Measurements from ENCODE around the gene FOXJ1.

The FOXJ1 gene

GRCh38 chr17:76122431-76123190 is 18.4 kb downstream of the FOXJ1 start:
- no peak for DNase-seq

GRCh38 chr17:76121932-76122430 is 19.1 kb downstream of the FOXJ1 start:
- no peak for DNase-seq

- DNase-seq, result no peak
Measured at GRCh38 chr17:76120658-76121008, 20.4 kb downstream of the FOXJ1 start.

- DNase-seq, result no peak
Measured at GRCh38 chr17:76119409-76120371, 21.4 kb downstream of the FOXJ1 start.

GRCh38 chr17:76115138-76115754 is 25.8 kb downstream of the FOXJ1 start:
- no peak for DNase-seq

- DNase-seq, result no peak
Measured at GRCh38 chr17:76111956-76112355, 29.1 kb downstream of the FOXJ1 start.

DNA sequence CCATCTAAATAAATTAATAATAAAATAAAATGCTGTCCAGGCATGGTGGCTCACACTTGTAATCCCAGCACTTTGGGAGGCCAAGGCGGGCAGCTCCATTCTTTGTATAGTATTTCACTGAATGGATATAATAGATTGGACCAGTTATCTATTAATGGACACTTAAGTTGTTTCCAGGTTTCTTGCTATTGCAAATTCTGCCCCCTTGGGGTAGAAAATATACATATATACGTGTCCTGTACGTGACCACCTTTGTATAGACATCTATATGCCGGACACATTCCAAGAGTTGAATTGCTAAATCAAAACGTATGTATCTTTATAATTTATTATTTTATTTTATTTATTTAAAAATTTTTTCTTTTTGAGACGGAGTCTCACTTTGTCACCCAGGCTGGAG is 33.5 kb downstream of the FOXJ1 start:
- no peak for DNase-seq

DNA sequence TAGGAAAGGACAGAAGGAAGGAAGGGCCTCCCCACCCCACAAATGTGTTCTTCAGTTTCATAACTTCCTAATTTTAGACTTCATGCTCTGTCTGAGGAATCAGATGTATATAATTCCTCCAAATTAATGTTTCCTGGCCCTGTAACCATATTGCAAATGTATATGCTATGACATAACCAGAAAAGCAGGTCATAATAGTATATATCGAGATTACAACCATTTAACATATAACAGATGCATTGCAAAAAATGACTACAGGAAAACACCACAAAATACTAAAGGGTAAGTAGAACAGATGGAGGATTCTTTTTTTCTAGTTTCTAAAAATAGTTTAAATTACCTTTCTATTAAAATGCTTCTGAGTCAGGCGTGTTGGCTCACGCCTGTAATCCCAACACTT is 34.3 kb downstream of the FOXJ1 start:
- DNase-seq, result no peak

DNA sequence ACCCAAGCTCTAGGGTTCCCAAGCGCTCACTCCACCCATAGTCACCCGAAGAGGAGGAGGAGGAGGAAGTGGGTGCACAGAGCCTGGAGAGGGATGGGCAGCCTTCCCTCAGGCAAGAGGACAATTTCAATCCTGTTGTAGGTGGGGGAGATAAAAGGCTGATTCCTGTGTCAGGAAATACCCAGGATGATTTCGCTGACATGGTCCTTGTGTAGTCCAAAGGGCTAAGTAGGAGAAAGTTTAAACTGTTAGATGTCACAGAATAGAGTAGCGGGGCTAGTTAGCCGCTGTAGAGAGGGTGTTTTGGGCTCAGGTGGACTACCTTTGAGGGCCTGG is 36.2 kb downstream of the FOXJ1 start:
- no peak for DNase-seq

- DNase-seq, result no peak
Measured at GRCh38 chr17:76104140-76104895, 36.7 kb downstream of the FOXJ1 start.

DNA sequence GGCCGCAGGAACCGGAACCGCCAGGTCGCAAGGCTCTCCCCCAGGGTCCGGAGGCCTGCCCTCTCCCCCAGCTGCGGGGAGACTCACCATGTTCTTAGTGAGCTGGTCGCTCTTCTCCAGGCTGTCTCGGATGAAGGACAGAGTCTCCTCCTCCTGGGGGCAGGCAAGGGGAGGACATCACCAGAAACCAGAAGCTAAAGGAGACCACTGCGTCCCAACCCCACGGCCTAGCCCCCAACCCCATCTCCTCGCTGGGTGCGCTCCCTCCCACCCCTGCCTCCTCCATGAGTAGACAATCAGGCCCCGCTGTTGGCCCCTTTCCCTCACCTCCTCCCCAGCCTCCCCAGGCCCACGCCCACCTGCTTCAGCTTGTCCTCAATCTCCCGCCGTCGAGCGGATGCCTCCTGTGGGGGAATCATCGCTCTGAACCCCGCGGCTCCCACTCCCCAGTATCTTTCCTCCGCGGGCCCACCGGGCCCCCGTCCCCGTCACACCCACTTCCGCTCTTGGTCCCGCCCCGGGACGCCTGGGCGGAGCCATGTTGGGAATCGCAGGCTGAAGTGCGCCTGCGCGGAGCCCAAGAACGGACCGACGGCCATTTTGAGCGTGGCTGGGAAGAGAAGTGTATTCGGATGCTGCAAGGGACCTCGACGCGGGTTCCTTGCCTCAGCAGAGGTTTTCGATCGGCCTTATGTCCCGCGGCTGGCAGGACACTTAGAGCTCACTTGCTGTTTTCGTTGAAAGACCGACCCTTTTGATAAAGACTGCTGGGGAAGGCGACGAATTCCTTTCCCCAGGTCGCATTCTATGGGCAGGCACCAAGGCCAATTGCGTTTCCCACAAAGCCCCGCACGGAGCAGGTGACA is 37.5 kb downstream of the FOXJ1 start, which contains the start of gene EXOC7:
Gene EXOC7 (minus strand): TSS at position 514 of the 866 bp plus-strand sequence. CDS start 95 bp downstream, at position 419.
- peak; percentile 94 for DNase-seq

- DNase-seq, result no peak
Measured at GRCh38 chr17:76102944-76103273, 38.1 kb downstream of the FOXJ1 start.

- no peak for DNase-seq
Measured at GRCh38 chr17:76097716-76098295, 43.2 kb downstream of the FOXJ1 start.

GRCh38 chr17:76095943-76096342 is 45.1 kb downstream of the FOXJ1 start:
- no peak for DNase-seq

- DNase-seq, result no peak
Measured at GRCh38 chr17:76094046-76094445, 47.0 kb downstream of the FOXJ1 start.

DNA sequence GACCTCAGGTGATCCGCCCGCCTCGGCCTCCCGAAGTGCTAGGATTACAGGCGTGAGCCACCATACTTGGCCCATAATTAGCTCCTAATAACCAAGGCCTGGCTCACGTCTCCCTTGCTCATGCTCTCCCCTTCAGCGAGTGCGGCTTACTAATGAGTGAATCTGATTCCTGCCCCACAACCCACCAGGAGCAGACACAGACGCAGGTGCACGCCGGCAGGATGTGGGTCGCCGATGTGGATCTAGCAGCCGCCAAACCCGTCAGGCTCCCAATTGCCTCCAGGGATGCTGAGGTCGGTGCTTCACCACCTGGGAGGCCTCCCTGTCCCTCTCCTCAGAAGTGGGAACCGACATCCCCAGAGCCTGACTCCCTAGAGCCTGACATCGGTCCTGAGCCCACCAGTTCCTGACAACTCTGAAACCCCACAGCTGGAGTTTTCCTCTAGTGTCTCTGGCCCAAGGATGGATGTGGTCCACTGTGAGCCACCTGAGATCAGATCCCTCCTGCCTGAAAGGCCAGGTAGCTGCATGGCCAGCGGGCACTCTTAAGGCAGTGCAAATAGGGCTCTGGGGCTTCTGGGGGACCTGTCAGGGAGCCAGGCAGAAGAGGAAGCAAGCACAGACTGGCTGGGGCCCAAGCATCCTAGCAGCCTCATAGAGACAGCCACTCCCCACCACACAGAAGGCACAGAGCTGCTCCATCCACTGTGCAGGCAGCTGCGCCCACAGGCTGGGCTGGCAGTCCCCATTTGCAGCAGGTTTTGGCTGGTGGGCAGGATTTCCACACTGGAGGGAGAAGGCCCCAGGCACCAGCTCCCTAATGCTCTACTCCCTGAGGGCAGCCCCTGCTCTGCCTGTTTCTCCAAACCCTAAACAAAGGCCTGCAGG is 48.3 kb downstream of the FOXJ1 start:
- no peak for DNase-seq

DNA sequence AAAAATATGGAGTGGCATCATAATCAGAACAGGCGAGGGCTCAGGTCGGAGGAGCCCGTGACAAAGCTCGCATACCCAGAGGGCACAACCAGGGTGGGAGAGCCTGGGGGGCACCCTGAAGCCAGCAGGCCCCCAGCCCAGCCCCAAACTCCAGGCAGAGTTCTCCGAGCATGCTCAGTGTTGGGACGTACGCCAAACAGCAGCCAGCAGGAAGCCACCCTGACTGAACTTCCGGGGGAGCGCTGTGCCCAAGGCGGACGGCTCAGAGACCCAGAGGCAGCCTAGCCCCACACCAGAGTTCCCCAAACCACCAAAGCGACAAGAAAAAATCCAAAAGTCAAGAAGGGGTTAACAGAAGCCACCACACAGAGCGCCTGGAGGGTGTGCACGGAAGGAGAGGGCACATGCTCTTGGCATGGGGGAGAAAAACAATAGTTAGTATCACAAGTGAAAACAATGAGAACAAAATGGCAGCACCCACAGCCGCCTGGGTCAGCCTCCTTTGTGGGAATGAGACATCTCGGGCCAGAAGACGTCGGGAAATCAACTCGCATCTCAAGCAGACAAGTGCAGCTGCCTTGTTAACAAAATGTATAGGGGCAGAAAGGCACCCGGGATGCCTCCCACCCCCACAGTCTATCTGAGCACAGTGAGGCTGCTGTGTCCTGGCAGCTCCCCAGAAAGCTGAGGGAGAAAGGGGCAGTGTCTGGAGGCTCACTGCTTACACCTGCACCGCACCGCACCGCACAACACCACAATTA is 49.3 kb downstream of the FOXJ1 start:
- peak; percentile 21 for DNase-seq

DNA sequence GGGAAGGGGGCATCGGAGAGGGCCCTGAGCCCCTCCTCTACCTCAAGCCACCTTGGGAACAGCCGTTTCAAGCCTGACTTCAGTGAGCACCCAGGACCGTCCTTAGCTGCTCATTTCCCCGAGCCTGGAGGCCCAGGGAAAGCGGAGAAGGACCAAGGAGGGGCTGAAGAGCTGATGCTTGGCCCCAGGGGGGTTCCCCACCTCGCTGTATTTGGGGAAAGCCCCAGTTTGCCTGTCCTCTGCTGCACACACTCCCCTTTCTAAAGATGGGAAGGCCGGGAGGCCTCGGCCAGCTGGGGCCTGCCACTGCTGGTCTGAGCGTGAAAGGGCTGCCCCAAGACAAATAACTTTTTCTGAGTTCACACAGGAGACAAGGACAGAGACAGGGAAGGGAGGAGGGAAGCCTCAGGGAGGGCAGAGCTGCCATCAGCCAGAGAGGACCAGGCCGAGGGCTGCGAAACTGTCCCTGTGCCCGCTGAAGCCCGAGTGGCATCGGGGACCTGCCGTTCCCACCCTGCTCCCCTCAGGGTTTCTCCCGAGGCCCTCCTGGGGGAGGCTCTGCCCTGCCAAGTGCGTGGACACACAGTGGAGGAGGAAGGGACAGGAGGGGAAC is 50.4 kb downstream of the FOXJ1 start:
- DNase-seq, result no peak
